HG02970 (cell line): Measurements from ENCODE around the gene TOM1L2.

Experiments used
- ATAC-seq: cut with Tn5 transposase; IDR thresholded peaks from one replicate; pipeline ENCODE4 v1.9.1; 2021; ENCODE audit warnings: mild to moderate bottlenecking, moderate library complexity, moderate number of reproducible peaks; ENCODE audit not compliant: unreplicated experiment, low FRiP score

The TOM1L2 gene

DNA sequence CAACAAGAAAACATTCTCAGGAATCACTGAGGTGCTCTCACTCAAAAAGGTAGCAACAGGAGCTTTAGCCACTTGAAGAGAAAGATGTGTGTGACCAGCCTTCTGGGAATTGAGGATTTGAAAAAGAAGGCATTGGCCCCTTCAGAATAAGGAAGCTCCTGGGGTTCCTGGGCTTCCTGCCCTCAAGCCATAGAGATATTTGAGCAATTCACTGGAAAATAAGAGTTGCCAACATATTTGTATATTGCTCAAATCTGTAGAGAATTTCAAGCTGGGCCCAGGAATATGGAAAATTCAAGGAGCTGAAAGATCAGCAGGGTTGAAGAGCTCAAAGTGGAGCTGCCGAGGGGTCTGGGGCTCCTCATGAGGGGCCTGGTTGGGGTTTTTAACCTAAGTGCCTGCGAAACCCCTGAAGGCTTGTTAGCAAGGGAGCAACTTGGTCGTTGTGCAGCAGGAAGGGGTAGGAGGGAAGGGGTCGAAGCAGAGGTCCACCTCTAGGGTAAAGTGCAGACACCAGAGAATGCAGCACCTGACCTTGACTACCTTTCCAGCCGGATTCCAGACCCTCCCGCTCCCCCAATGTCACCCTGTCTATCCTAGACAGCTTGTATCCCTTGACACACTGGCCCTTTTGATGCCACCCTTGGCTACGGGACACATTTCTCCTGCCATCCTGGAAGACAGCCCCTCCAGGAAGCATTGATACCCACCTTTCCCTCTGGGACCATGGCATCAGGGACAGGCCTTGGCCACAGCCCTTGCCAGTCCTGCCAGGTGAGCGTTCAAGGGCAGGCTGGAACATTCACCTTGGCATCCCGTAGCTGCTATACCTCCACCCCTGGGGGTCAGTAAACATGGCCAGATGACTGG lies 67.8 kb downstream of the TOM1L2 start:
- no peak for ATAC-seq

DNA sequence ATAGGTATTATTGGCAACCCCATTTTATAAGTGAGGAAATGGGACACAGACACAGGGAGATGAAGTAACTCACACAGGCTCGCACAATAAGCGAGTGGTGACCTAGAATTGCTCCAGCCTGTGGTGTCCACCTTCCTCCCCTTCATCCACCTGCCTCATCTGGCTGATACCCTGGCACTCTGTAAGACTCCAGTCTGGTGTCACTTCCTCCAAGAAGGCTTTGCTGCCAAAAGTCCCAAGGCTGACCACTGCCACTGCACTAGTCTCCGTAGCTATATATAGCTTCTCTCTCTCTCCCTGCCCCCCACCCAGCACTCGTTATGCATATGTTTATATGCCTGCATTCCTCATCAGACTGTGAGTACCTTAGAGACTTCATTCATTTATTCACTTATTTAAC lies 69.3 kb downstream of the TOM1L2 start:
- no peak for ATAC-seq

DNA sequence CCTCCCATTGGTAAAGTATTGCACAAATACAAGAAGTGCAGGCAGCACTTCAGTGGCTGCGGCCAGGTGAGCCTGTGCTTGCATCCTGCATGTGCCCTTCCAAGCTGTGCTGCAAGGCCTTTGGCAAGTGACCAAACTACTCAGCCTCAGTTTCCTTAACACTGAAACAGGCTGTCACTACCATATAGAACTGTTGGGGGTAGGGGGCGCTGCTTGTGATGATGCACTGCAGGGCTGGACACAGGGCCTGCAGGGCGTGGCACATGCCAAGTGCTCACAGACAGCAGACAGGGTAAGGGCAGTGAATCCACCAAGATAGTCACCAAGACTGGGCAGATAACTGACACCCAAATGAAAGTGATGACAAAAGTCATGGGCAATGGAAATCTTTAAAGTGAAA lies 69.8 kb downstream of the TOM1L2 start:
- no peak for ATAC-seq

DNA sequence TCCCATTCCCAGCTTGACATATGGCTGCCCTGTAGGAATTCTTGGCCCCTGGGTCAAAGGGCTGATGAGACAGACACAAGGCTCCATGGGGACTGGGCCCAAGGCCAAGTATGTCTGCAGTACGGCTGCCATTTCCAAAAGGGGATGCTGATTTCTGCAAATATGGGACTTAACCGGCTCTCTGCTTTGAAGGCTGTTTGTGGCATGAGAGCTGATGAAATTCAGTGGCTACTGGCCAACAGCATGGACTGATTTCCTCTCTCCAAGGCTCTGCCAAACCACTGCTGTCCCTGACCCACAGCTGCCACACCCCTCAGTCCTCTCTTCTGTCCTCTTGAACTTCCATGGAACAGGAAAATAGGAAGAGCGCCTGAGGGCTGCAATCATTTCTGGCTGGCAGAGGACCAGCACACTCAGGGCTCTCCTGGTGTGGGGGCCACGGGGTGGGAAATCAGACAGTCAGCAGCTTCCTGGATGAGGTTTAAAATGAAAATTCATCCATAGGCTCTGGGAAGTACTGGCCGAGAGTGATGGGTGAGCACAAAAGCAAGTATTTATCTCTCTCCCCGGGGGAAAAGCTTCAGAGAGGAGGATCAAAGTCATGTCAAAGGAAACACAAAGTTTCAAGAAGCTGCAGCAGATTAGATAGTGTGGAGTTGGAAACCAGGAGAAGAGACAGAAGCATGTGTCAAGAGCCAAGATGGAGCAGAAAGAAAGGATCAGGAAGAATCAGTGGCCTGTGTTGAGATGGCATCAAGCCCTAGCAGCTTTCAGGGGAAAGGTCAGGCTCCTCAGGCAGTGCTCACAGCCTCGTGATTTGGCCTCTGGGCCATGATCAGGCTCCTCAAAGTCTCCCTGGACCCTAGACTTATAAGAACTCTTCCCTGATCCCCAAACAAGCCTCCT lies 71.3 kb downstream of the TOM1L2 start:
- ATAC-seq, result no peak

DNA sequence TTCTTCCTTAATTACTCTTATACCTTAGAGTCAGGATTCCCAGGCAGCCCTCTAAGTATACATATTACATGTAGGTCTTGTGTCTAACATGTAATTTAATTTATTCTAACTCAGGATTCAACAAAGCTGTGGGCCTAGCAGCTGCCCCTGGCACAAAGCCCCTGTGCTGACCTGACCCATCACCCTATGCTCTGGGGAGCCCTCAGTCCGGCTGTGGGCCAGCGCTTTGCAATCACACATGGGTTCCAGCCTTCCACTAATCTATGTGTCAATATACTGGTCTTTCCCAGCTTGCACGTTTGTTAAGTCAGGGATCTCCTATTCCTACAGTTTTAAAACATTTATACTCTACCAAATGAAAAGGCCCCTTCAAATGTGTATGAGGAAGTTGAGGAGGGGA lies 72.7 kb downstream of the TOM1L2 start:
- ATAC-seq, result no peak

DNA sequence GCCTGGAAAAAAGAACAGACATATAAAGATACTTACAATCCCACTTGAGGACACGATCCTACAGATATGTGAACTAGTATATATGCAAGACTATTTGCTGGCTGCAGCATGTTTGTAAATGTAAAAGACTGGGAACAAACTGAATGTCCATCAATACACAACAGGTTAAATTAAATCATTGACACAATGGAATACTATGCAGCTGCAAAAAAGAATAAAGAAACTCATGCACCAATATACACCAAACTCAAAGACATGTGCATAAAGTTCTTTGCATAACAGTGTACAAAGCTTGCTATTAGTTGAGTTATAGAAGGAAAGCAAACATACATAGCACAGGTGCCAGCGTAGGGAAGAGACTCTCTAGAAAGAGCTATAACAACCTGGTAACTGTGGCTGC lies 73.5 kb downstream of the TOM1L2 start:
- ATAC-seq, result no peak

DNA sequence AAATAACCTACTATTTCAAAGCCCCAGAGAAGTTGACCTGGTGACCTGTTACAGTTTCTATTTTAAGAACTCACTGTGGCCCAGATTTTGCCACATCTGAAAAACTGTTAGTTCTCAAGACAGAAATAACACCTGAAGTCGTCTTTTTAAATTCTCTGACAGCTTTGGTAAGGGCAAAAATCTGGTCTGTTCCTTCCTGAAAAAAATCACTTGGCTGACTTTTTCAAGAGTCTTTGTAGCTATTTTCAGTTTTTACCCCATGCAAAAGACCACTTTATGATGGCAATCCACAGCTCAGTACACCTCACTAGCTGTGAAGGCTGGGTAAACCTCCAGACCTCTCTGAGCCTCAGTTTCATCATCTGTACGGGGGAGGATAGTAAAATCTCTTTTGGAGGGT lies 74.8 kb downstream of the TOM1L2 start:
- no peak for ATAC-seq

DNA sequence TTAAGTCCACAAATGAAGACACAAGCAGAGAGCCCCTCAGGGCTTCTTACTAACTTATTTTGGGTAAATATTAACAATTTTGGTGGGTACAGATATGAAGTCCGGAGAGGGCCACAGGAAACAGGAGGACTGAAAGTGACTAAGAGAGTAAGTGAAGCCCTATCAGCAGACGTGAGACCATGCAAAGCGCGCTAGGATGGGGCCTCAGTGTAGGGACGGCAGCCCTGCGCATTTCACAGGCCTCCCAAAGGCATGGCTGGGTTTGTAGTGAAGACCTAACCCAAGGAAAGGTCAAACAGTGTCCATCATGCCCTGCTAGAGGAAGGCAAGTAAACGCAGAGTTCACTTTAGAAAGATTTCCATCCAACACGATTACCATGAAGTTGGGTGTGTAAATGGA lies 75.5 kb downstream of the TOM1L2 start:
- ATAC-seq, result no peak

DNA sequence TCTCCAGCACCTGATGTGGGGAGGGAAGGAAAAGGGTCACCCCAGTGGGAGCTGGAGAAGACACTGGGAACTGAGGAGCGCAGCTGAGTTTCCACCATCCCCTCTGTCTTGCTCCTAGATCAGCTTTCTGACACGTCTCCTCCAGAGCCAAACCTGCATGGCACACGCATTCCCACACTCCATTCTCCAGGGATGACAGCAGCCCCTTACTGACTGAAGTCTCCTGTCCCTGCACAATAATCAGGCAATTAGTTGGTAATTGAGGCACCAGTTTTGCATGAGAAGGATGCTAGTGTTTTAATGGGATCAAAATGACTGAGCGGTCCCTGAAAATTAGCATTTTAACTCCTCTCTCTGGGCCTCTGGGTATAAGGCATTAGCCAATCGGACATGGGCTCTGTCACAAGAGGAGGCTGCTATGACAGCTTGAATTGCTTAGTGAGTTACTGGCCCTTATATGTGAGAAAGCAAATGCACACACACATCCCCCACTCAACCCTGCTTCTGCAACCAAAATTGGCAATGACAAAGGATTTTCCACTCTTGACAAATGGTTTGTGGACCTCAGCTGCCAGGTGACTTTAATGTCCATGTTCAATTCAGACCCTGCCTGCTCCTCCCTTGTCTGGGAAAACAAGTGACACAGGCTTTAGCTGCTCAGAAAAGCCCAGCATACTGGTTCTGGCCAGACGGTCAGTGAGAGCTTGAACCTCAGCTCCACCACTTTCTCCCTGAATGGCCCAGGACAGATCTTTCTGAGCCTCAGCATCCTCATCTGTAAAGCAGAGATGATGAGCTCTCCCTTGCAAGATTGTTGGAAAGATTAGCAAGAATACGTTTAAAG lies 78.2 kb downstream of the TOM1L2 start:
- ATAC-seq, result no peak

DNA sequence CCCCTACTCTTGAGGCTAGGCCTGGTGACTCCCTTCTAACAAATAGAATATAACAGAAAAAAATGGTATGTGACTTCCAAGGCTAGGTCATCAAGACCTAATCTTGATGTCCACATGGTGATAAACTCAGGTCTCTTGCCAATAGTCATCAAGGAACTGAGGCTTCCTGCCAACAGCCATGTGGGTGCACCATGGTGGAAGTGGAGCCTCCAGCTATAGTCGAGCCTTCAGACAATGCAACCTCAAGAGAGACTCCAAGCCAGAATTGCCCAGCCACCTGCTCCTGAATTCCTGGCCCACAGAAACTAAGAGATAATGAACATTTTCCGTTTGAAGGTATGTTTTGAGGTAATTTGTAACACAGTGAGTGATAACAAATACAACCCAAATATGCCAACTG lies 79.5 kb downstream of the TOM1L2 start:
- no peak for ATAC-seq

DNA sequence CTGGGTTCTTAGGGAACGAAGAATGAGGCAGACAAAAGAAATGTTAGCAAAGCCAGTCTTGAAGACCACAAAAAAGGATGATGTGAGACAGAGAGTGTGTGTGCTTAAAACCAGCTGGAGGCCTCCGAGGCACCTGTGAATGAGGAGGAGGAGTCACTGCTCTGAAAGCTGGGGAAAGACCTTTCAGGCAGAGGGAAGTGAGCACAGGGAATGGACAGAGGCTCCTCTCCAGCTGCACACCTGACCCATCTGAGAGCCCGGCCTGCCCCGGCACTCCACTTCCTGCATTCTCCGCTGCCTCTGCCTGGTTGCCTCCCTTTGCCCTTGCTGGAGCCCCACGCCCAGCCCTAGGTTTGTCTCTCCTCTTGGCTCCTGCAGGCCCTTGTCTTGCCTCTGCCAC lies 80.2 kb downstream of the TOM1L2 start:
- no peak for ATAC-seq

DNA sequence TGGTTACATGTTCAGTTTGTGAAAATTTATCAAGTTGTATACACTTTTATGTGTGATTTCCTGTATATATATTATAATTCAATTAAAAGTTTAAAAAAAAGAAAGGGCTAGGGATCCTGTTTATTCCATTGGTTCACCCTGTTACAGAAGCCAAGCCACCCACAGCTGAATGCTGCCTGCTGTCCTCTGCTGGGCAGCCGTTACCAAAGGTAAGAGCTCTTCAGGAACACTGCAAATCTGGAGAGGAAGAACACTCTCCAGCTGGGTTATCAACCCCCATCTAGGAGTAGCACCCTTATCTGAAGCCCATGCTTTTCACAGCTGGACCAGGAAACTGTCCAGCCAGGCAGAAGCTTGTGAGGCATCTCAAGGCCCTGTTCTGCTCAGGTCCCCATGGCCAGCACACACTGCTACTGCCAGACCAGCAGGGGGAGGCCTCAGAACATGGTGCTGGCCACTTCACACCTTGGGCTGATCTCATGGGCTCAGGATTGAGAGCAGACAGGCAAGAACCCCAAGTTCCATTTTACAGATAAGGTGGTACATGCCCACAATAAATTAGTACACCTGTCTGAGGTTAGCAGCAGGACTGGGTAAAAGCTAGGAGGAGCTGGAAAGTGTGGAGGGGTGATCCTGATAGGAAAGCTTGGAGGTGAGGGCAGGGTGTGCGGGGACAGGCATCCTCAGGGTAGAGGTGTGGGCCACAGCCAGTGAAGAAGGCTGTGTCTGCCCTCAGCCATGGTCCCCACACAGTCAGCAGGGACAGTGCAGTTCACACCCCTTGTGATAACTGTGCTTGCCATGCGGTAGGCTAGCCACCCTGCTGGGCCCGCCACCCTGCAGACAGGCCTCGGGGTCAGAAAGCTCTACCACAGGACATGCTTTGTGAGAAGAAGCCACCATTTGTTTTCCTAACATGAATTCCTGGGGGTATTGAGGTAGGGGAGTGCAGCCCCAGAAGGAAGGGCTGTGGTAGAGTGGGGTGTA lies 81.1 kb downstream of the TOM1L2 start:
- no peak for ATAC-seq

DNA sequence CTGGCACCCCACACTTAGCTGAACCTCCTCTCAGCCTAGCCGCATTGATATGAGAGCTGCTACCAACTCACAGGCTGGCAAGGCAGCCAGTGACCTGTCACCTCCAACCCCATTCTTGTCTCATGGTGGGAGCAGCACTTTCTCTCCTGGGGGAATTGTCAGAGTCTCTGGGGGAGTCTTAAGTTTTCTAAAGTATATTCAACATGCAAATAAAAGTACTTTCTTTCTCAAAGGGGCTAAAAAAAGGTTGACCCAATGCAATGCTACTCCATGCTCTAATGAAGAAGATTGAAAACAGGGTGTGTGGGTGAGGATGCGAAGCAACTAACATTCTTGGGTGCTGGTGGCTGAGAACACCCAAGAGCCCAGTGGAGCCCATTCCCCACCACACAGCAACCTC lies 82.3 kb downstream of the TOM1L2 start:
- no peak for ATAC-seq

DNA sequence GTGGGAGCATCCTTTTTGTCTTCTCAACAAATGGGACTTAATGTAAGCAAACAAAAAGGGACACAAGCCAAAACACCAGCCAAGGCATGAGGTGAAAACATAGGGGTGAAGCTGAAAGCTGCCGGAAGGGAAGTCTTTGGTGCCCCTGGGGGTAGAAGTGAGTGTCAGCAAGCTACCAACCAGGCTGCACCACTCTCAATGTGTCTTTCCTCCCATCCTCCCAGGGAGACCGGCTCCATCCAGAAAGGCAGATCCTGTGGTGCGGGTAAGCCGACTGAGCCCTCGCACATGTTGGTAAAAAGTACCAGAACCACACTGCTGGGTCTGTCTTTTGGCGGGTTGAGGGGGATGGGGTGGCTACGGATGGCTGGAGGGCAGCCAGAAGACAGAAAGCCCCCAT lies 83.4 kb downstream of the TOM1L2 start:
- ATAC-seq, result no peak

DNA sequence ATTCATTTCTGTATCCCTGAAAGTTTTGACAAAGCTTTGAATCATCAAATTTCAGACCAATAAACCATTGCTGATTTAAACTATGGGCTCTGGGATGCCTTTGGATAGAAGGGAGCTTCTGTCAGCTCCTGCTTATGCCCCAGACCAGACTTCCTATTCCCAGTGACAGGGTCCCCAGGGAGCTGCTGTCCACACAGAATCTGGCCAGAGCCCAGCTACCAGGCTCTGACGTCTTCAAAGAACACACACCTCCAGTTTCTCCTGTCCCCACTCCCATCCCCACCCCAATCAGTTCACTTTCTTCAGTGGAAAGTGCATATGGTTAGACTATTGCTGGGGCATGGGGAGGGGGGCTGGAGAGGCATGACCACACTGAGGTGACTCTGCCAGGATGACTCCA lies 83.8 kb downstream of the TOM1L2 start:
- ATAC-seq, result no peak

DNA sequence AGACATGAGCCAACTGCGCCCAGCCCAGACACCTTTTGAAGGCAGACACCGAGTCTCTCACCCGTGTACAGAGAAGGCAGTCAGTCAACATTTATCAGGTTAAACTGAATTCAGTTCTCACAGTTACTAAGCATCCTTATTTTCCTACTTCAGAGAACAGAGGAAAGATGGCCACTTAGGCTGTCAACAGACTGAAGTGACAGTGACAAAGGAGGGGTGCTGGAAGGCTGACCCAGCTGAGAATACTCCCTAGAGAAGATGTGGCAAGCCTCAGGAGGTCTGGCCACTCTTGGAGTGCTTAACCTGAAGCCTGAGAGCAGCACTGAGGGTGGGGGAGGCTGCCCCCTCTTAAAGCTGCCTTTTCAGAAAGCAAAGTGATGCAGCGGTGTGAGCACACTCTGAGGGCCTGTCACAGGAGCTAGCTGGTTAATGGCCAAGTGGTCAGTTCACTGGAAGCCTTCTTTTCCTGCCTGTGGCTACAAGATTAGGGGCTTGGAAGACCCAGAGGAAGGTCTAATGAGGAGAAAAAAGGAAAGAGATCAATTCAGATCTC lies 84.4 kb downstream of the TOM1L2 start:
- ATAC-seq, result no peak

DNA sequence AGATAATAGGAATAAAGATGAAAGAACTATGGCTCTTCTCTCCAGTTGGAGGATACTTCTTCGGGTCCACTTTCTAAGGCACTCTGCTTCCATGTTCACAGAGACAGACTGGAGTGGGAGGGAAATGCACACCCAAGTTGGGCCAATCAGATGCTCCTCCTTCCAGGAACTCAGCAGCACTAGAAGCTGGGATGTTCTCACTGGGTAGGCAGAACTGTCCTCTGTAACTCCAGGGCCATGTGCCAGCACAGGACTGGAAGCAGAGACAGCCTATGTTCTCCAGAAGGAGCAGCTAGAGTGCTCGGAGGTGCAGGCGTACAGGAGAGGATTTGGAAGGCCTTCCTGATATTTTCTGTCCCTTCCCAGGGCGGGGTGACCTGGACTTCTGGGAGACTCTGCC lies 85.5 kb downstream of the TOM1L2 start:
- ATAC-seq, result no peak

DNA sequence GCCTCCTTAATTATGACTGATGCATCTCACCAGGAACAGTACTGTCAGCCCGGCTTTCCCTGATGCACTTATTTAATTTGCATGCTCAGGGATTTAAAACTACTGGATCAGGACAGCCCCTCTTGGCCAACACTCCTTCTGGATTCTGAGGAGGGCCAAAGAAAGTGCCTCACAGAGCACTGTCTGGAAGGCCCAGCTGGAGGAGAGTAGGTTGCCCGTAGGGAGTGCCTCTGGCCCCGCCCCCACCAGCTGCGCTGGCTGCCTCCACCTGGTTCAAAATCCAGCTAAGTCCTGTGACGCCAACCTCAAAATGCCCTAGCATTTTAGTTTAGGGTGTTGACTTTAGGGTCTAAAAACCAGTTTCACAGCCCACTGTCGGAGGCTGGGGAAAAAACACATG lies 86.0 kb downstream of the TOM1L2 start:
- no peak for ATAC-seq
